Measurements from ENCODE around the gene BRSK2. TPM values are rescaled to one million over a fixed set of nuclear protein-coding genes. Genes with fewer than 3 reads are reported as not detected.

BRSK2 gene
- total RNA-seq, 4 donors from 2014 or later, result 1.4 to 8.6 (median 2.0) TPM

DNA sequence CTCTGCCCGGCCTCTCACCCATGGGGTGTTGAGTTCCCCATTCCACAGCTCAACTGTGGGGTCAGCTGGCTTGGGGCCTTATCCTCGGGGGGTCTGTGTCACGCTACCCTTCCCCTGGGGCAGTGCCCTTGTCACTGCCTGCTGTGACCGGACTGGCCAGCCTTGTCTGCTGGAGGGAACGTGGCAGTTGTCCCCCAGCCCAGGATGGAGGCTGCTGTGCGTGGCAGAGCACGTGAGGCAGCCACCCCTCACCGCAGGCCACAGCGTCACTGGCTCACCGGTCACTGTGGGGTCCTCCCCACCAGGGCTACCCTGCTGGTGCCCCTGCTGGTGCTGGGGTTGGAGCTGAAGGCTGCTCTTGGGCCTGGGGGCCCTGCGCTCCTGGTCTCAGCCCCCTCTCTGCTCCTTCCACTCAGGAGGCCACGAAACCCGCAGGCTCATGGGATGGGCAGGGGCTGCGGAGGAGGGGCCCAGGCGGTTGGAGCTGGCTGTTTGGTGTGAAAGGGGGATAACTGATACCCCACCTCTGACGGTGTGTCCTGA lies 13.4 kb downstream of the BRSK2 start:
- TF ChIP-seq CTCF (IDR thresholded peaks at IDR 0.05) (no peak), POLR2AphosphoS5 (IDR thresholded peaks at IDR 0.05) (no peak), POLR2A (IDR thresholded peaks at IDR 0.05) (no peak), EP300 (IDR thresholded peaks at IDR 0.05) (no peak)
- ATAC-seq, result no peak
- H3K27me3 ChIP-seq, result peaks cover 95% of the 10 kb centered on the region
- no peaks in the 10 kb centered on the region for H3K36me3 ChIP-seq
- no peaks in the 10 kb centered on the region for H3K9me3 ChIP-seq
- no peak overlapping the region for H3K4me3 ChIP-seq
- WGBS, 2 donors (ENCODE audit: low coverage in 1 of 2), result 93% methylated on average over 3 of the region's 16 CpGs; no CpG with 5 or more reads in 1 of the 2 donors
- H3K27ac ChIP-seq, result no peak overlapping the region
- no peaks in the 10 kb centered on the region for H3K4me1 ChIP-seq

DNA sequence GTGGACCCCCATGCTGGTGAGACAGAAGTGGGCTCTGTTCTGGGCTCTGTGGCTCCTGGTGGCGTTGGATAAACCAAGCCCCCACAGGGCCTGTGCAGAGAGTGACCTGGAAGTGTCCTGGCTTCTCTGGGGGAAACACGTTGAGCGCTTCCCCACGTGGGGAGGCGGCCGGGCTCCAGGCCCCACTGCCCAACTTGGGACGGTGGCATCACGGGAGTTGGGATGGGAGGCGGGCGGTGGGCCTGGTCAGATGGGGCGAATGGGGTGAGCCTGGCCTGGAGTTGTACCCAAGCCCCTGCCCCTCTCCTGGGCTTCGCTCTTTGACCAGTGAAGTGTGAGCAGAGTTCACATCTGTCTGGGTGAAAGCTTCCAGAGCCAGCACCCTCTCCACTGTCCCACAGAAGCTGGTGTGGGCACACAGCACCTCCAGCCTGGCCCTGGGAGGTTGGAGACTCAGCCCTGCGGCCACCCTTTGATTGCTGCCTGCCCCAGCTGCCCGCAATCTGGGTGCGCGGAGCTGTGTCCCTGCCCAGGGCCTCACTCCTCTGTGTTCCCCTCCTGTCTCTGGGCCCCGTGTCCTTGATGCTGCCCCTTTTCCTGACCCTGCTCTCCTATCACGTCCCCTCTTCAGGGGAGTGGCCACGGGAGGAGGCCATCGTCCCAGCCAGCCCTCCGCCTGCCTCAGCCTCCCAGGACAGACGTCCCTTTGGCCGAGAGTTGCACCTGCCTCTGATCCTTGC lies 14.2 kb downstream of the BRSK2 start:
- no peak for ATAC-seq
- no peaks in the 10 kb centered on the region for H3K36me3 ChIP-seq
- TF ChIP-seq POLR2A (IDR thresholded peaks at IDR 0.05), result no peak
- no peak for TF ChIP-seq CTCF (IDR thresholded peaks at IDR 0.05)
- no peak for TF ChIP-seq POLR2AphosphoS5 (IDR thresholded peaks at IDR 0.05)
- TF ChIP-seq EP300 (IDR thresholded peaks at IDR 0.05), result no peak
- no peaks in the 10 kb centered on the region for H3K9me3 ChIP-seq
- H3K27ac ChIP-seq, result no peak overlapping the region
- 50 to 80% methylated on average over 1 to 4 of the region's 23 CpGs for WGBS, 2 donors (ENCODE audit: low coverage in 1 of 2)
- no peaks in the 10 kb centered on the region for H3K4me1 ChIP-seq
- H3K4me3 ChIP-seq, result no peak overlapping the region
- H3K27me3 ChIP-seq, result peaks cover 91% of the 10 kb centered on the region

- H3K36me3 ChIP-seq, result no peaks in the 10 kb centered on the region
- no peak overlapping the region for H3K4me3 ChIP-seq
- WGBS, 2 donors (ENCODE audit: low coverage in 1 of 2), result no CpG with 5 or more reads among the region's 25 CpGs
- TF ChIP-seq POLR2AphosphoS5 (IDR thresholded peaks at IDR 0.05), result no peak
- no peak for ATAC-seq
- no peaks in the 10 kb centered on the region for H3K9me3 ChIP-seq
- H3K27ac ChIP-seq, result no peak overlapping the region
- peaks cover 84% of the 10 kb centered on the region for H3K27me3 ChIP-seq
- H3K4me1 ChIP-seq, result no peaks in the 10 kb centered on the region
These were observed 14.9 kb downstream of the BRSK2 start for GRCh38 chr11:1404461-1405185.

GRCh38 chr11:1405186-1406020 lies 15.7 kb downstream of the BRSK2 start:
- Histone ChIP-seq H3K27ac (no peak overlapping the region), H3K4me1 (no peaks in the 10 kb centered on the region), H3K4me3 (no peak overlapping the region), H3K36me3 (no peaks in the 10 kb centered on the region), H3K9me3 (no peaks in the 10 kb centered on the region), H3K27me3 (peaks cover 79% of the 10 kb centered on the region)
- 75% methylated on average over 2 of the region's 24 CpGs; no CpG with 5 or more reads in 1 of the 2 donors for WGBS, 2 donors (ENCODE audit: low coverage in 1 of 2)
- no peak for ATAC-seq
- TF ChIP-seq POLR2A (IDR thresholded peaks at IDR 0.05) (no peak), EP300 (IDR thresholded peaks at IDR 0.05) (no peak)

DNA sequence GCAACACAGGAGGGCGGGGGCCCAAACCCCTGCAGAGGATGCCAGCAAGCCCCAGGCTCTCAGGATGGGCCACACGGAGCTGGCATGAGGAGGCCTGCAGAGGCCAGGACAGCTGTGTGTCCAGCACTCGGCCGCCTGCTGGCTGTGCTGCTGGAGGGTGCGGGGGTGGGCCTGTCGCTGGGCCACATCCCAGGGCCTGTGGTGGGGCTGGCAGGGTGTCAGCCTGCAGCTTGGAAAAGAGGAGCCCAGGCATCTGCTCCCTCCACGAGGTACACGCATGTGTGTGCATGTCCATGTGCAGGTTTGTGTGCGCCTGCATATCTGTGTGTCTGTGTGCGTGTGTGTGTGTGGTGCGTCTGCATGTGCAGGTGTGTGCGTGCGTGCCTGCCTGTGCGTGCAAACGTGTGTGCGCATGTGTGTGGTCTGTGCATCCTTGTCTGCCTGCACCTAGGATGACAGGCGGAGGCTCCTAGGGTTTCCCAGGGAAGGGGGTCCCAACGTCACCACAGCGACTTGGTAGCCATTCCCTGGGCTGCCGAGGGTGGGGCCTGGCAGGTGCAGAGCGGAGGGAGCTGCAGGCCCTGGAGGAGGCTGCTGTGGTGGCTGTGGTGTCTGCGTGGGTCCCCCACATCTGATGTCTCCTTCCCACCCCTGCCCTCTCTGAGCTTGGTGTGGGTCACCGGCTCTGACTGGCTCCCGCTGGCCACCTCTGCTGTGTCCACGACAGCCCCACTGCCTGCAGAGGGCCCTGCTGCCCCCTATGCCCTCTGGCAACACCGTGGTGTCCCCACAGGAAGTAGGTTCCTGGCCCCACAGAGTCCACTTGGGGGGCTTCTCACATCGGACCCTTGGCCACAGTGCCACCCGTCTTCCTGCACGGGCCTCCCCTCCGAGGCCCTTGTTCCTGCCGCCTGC lies 17.1 kb downstream of the BRSK2 start:
- Histone ChIP-seq H3K36me3 (no peaks in the 10 kb centered on the region), H3K9me3 (no peaks in the 10 kb centered on the region), H3K27me3 (peaks cover 78% of the 10 kb centered on the region), H3K4me3 (no peak overlapping the region), H3K4me1 (no peaks in the 10 kb centered on the region), H3K27ac (no peak overlapping the region)
- no CpG with 5 or more reads among the region's 31 CpGs for WGBS, 2 donors (ENCODE audit: low coverage in 1 of 2)
- no peak for ATAC-seq
- TF ChIP-seq POLR2AphosphoS5 (IDR thresholded peaks at IDR 0.05), result no peak
- TF ChIP-seq CTCF (IDR thresholded peaks at IDR 0.05), result no peak
- TF ChIP-seq POLR2A (IDR thresholded peaks at IDR 0.05), result no peak
- no peak for TF ChIP-seq EP300 (IDR thresholded peaks at IDR 0.05)

All from gastroesophageal sphincter (tissue), 4 donors.